HepG2 (cell line): ENCODE measurements around the gene TBCD. TPM values are rescaled to one million over a fixed set of nuclear protein-coding genes. Genes with fewer than 3 reads are reported as not detected.

ENCODE experiments used
- BRCA1 ChIP-seq: sonication (generic); formaldehyde crosslinking; IDR thresholded peaks from 2 replicates; pipeline ENCODE4 v1.4.0; 2020; ENCODE audit warnings: missing genetic modification reagents
- GMEB1 ChIP-seq: sonication (generic); formaldehyde crosslinking; IDR thresholded peaks from 2 replicates; pipeline ENCODE4 v1.5.1; 2020; ENCODE audit warnings: missing genetic modification reagents, mild to moderate bottlenecking, borderline replicate concordance
- KDM2A ChIP-seq: sonication (generic); formaldehyde crosslinking; IDR thresholded peaks from 2 replicates; pipeline ENCODE4 v1.4.0; 2020; ENCODE audit warnings: low read depth, missing genetic modification reagents, borderline replicate concordance
- KDM5A ChIP-seq: fragments of 200-600 bp; sonication (generic); IDR thresholded peaks from 2 replicates; pipeline ENCODE4 v1.7.0; 2018; ENCODE audit warnings: antibody characterized with exemption, mild to moderate bottlenecking, low read length, borderline replicate concordance
- MIER2 ChIP-seq: IDR thresholded peaks from 2 replicates; pipeline ENCODE4 v1.6.1; 2016; ENCODE audit warnings: missing biosample characterization, missing genetic modification reagents
- MTF2 ChIP-seq: sonication (generic); formaldehyde crosslinking; IDR thresholded peaks from 2 replicates; pipeline ENCODE4 v1.5.0; 2020; ENCODE audit warnings: missing genetic modification reagents, borderline replicate concordance
- NR3C1 ChIP-seq: sonication (generic); formaldehyde crosslinking; IDR thresholded peaks from 2 replicates; pipeline ENCODE4 v1.4.0; 2020; ENCODE audit warnings: missing genetic modification reagents
- POLR2AphosphoS5 ChIP-seq: IDR thresholded peaks from 2 replicates; pipeline ENCODE4 v1.6.1; 2012; ENCODE audit warnings: low read depth, low read length
- SNAPC4 ChIP-seq: sonication (generic); formaldehyde crosslinking; IDR thresholded peaks from 2 replicates; pipeline ENCODE4 v1.4.0; 2020; ENCODE audit warnings: mild to moderate bottlenecking, missing genetic modification reagents
- TERF1 ChIP-seq: sonication (generic); formaldehyde crosslinking; IDR thresholded peaks from 2 replicates; pipeline ENCODE4 v1.8.0; 2022; ENCODE audit warnings: mild to moderate bottlenecking, missing genetic modification reagents, moderate library complexity
- ZNF230 ChIP-seq: sonication (generic); formaldehyde crosslinking; IDR thresholded peaks from 2 replicates; pipeline ENCODE4 v1.4.0; 2020; ENCODE audit warnings: mild to moderate bottlenecking, missing genetic modification reagents
- ZNF556 ChIP-seq: sonication (generic); formaldehyde crosslinking; IDR thresholded peaks from 2 replicates; pipeline ENCODE4 v1.4.0; 2020; ENCODE audit warnings: mild to moderate bottlenecking, missing genetic modification reagents, borderline replicate concordance
- ZNF790 ChIP-seq: sonication (generic); formaldehyde crosslinking; IDR thresholded peaks from 2 replicates; pipeline ENCODE4 v1.8.0; 2022; ENCODE audit warnings: missing genetic modification reagents, mild to moderate bottlenecking, borderline replicate concordance
- polyA plus RNA-seq, 8 experiments: library from polyadenylated mRNA; depleted of rRNA in 3 of 8; stranded (reverse) in 7 of 8; unstranded in 1 of 8; fragments of >200 nt; fragmentation: Illumina TruSeq in 4 of 8; extraction: Trizol in 4 of 8; gene quantifications; 2 replicates each; pipeline versions ENCODE4 v1.2.1 to v1.2.3, GENCODE V29; 2011 to 2016; ENCODE audit warnings: low read depth in 4 of 8, missing spikeins in 1 of 8, mixed read lengths in 1 of 8; ENCODE audit not compliant: insufficient read depth in 1 of 8
- total RNA-seq, 5 experiments: library from RNA; depleted of rRNA; stranded (reverse); fragments of >200 nt; fragmentation: Illumina TruSeq; extraction: Trizol; gene quantifications; 2 replicates each; pipeline ENCODE4 v1.2.3, GENCODE V29; 2016; ENCODE audit warnings: low read depth in 1 of 5
- TF ChIP-seq, protein P1 (sequence below): sonication (generic); formaldehyde crosslinking; IDR thresholded peaks from 2 replicates; pipeline ENCODE4 v1.4.0; 2020; ENCODE audit warnings: missing genetic modification reagents
- TF ChIP-seq, protein P2 (sequence below): sonication (generic); formaldehyde crosslinking; IDR thresholded peaks from 2 replicates; pipeline ENCODE4 v1.5.0; 2020; ENCODE audit warnings: mild to moderate bottlenecking, missing genetic modification reagents

Gene TBCD
- total and polyA plus RNA-seq, 2 of the 13 experiments (the other 11 are each of a cell fraction or from before 2014, with no cell fraction given), result 33.9 to 54.8 TPM

DNA sequence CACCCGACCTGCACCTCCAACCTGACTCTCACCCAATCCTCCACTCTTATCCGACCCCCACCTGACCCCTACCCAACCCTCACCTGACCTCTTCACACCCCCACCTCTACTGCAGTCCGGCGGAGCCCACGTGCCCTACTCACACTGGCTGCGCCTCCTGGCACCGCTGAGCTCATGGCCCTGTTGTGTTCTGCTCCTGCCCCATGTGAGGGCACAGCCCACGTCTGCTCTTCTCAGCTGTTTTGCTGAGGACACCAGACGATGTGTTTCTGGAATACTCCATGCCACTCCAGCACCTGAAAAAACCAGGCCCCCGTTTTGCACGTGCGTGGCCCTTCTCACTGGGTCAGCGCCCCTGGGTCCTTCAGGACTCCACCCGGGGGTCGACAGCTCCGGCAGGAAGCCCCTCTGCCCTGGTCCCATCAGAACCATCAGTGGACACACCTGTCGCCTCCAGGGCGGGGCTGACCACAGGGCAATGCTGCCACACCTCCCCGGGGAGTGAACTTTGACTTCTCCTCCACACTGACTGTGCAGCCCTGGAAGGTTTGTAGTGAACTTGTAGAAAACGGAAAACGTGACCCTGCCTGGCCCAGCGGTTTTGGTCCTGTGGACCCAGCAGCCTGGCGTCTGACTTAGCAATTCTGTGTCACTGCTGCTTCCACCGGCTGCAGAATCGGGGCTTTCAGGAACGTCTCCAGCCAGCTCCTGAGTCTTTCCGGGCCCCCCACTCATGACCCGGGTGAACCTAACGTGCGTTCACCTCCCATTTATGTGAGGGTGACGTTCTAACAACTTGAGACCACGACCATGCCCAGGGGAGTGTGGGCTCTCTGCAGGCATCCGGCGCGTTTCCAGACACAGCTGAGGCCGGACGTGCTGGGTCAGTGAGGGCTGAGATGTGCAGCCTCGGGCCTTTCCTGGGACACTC, 47.7 kb upstream of the TBCD start (continued):
- no peak for TF ChIP-seq TERF1 (CRISPR knock-in tag)
- TF ChIP-seq BRCA1 (CRISPR knock-in tag), result 0 out of 2 replicates have a peak, but pooled peaks have one; percentile 34
- TF ChIP-seq ZNF230, result 0 out of 2 replicates have a peak, but pooled peaks have one; percentile 46
- no peak for TF ChIP-seq MIER2 (CRISPR knock-in tag)
- TF ChIP-seq SNAPC4 (CRISPR knock-in tag), result peak; percentile 84; the same call in 1 of the 2 replicates
- no peak for TF ChIP-seq NR3C1 (CRISPR knock-in tag)
- TF ChIP-seq GMEB1, result no peak
- TF ChIP-seq KDM5A, result no peak
- TF ChIP-seq POLR2AphosphoS5, result no peak
- TF ChIP-seq, protein P1, sequence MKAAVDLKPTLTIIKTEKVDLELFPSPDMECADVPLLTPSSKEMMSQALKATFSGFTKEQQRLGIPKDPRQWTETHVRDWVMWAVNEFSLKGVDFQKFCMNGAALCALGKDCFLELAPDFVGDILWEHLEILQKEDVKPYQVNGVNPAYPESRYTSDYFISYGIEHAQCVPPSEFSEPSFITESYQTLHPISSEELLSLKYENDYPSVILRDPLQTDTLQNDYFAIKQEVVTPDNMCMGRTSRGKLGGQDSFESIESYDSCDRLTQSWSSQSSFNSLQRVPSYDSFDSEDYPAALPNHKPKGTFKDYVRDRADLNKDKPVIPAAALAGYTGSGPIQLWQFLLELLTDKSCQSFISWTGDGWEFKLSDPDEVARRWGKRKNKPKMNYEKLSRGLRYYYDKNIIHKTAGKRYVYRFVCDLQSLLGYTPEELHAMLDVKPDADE (CRISPR knock-in tag), result no peak
- TF ChIP-seq, protein P2, sequence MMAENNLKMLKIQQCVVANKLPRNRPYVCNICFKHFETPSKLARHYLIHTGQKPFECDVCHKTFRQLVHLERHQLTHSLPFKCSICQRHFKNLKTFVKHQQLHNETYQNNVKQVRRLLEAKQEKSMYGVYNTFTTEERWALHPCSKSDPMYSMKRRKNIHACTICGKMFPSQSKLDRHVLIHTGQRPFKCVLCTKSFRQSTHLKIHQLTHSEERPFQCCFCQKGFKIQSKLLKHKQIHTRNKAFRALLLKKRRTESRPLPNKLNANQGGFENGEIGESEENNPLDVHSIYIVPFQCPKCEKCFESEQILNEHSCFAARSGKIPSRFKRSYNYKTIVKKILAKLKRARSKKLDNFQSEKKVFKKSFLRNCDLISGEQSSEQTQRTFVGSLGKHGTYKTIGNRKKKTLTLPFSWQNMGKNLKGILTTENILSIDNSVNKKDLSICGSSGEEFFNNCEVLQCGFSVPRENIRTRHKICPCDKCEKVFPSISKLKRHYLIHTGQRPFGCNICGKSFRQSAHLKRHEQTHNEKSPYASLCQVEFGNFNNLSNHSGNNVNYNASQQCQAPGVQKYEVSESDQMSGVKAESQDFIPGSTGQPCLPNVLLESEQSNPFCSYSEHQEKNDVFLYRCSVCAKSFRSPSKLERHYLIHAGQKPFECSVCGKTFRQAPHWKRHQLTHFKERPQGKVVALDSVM (CRISPR knock-in tag), result no peak
- no peak for TF ChIP-seq KDM2A (CRISPR knock-in tag)
- no peak for TF ChIP-seq MTF2 (CRISPR knock-in tag)
- peak; percentile 59; the same call in 1 of the 2 replicates for TF ChIP-seq ZNF556 (CRISPR knock-in tag)
- no peak for TF ChIP-seq ZNF790 (CRISPR knock-in tag)
